ENCODE measurements around the gene SPATC1L. TPM values are rescaled to one million over a fixed set of nuclear protein-coding genes. Genes with fewer than 3 reads are reported as not detected.

SPATC1L gene
- total RNA-seq, 1 donor from 2014 or later, result 58.7 TPM

- TF ChIP-seq CTCF (IDR thresholded peaks at IDR 0.05; ENCODE audit: partially characterized antibody, unreplicated experiment), result no peak
- Mint-ChIP-seq H3K4me1 (ENCODE audit: low read depth, unreplicated experiment) (no peaks in the 10 kb centered on the region), H3K27ac (ENCODE audit: unreplicated experiment) (no peak overlapping the region), H3K9me3 (ENCODE audit: unreplicated experiment) (peaks cover 1% of the 10 kb centered on the region), H3K27me3 (ENCODE audit: unreplicated experiment) (no peaks in the 10 kb centered on the region), H3K4me3 (ENCODE audit: unreplicated experiment) (no peak overlapping the region), H3K36me3 (ENCODE audit: unreplicated experiment) (no peaks in the 10 kb centered on the region)
- DNase-seq, result peak; percentile 19
Observed at GRCh38 chr21:46117586-46118315, 66.5 kb downstream of the SPATC1L start.

- H3K27me3 Mint-ChIP-seq (ENCODE audit: unreplicated experiment), result no peaks in the 10 kb centered on the region
- no peak overlapping the region for H3K4me3 Mint-ChIP-seq (ENCODE audit: unreplicated experiment)
- no peaks in the 10 kb centered on the region for H3K36me3 Mint-ChIP-seq (ENCODE audit: unreplicated experiment)
Observed at GRCh38 chr21:46116776-46117585, 67.3 kb downstream of the SPATC1L start.

GRCh38 chr21:46116189-46116775 is 68.0 kb downstream of the SPATC1L start:
- TF ChIP-seq CTCF (IDR thresholded peaks at IDR 0.05; ENCODE audit: partially characterized antibody, unreplicated experiment), result no peak
- peak; percentile 17 for DNase-seq
- Mint-ChIP-seq H3K4me1 (ENCODE audit: low read depth, unreplicated experiment) (no peaks in the 10 kb centered on the region), H3K4me3 (ENCODE audit: unreplicated experiment) (no peak overlapping the region), H3K9me3 (ENCODE audit: unreplicated experiment) (peaks cover 1% of the 10 kb centered on the region), H3K27me3 (ENCODE audit: unreplicated experiment) (no peaks in the 10 kb centered on the region), H3K36me3 (ENCODE audit: unreplicated experiment) (no peaks in the 10 kb centered on the region), H3K27ac (ENCODE audit: unreplicated experiment) (no peak overlapping the region)

More at GRCh38 chr21:46116776-46117585, 67.3 kb downstream of the SPATC1L start:
- DNase-seq, result peak; percentile 12
- Mint-ChIP-seq H3K27ac (ENCODE audit: unreplicated experiment) (no peak overlapping the region), H3K4me1 (ENCODE audit: low read depth, unreplicated experiment) (no peaks in the 10 kb centered on the region), H3K9me3 (ENCODE audit: unreplicated experiment) (peaks cover 1% of the 10 kb centered on the region)
- no peak for TF ChIP-seq CTCF (IDR thresholded peaks at IDR 0.05; ENCODE audit: partially characterized antibody, unreplicated experiment)

GRCh38 chr21:46115441-46116188 is 68.6 kb downstream of the SPATC1L start:
- no peak for TF ChIP-seq CTCF (IDR thresholded peaks at IDR 0.05; ENCODE audit: partially characterized antibody, unreplicated experiment)
- Mint-ChIP-seq H3K27me3 (ENCODE audit: unreplicated experiment) (no peaks in the 10 kb centered on the region), H3K4me3 (ENCODE audit: unreplicated experiment) (no peak overlapping the region), H3K9me3 (ENCODE audit: unreplicated experiment) (peaks cover 1% of the 10 kb centered on the region), H3K36me3 (ENCODE audit: unreplicated experiment) (no peaks in the 10 kb centered on the region), H3K4me1 (ENCODE audit: low read depth, unreplicated experiment) (no peaks in the 10 kb centered on the region), H3K27ac (ENCODE audit: unreplicated experiment) (no peak overlapping the region)
- no peak for DNase-seq

Data from glutamatergic neuron (in vitro differentiated cells).